K562 (cell line): ENCODE data around the gene ACHE. TPM values are rescaled to one million over a fixed set of nuclear protein-coding genes. Genes with fewer than 3 reads are reported as not detected.
A peak's percentile ranks its signal among the peaks of the same experiment; 100 is the strongest.

Source experiments
- ELF4 ChIP-seq: fragments of 450-650 bp; formaldehyde crosslinking; IDR thresholded peaks from 2 replicates; pipeline ENCODE4 v1.4.0; 2022; ENCODE audit warnings: missing genetic modification characterization
- HNRNPL ChIP-seq: fragments of 200-400 bp; formaldehyde crosslinking; IDR thresholded peaks from 2 replicates; pipeline ENCODE4 v1.6.1; 2017; ENCODE audit warnings: low read depth, mild to moderate bottlenecking, low read length
- HNRNPUL1 ChIP-seq: fragments of 200-400 bp; formaldehyde crosslinking; IDR thresholded peaks from 2 replicates; pipeline ENCODE4 v1.6.1; 2017; ENCODE audit warnings: low read length
- NFE2 ChIP-seq: IDR thresholded peaks from 2 replicates; pipeline ENCODE4 v1.6.1; 2014; ENCODE audit warnings: antibody characterized with exemption, low read depth
- SRF ChIP-seq, 2 experiments: fragments of 250-450, 450-650 bp in 1 of 2; sonication (Bioruptor Pico) in 1 of 2; sonication (generic) in 1 of 2; formaldehyde crosslinking; IDR thresholded peaks; 2 replicates each; pipeline versions ENCODE4 v1.5.0 to v1.5.1; 2020 to 2022; ENCODE audit warnings: mild to moderate bottlenecking in 1 of 2, missing genetic modification reagents in 1 of 2
- YY1 ChIP-seq, 3 experiments: IDR thresholded peaks; 2 replicates each; pipeline ENCODE4 v1.6.1; 2011; ENCODE audit warnings: low read length in 2 of 3, mild to moderate bottlenecking in 2 of 3, moderate library complexity in 2 of 3, borderline replicate concordance in 1 of 3, control low read depth in 1 of 3, low read depth in 1 of 3; ENCODE audit not compliant: insufficient read depth in 3 of 3, insufficient replicate concordance in 2 of 3, control insufficient read depth in 1 of 3, insufficient read length in 1 of 3; ENCODE audit errors: extremely low read depth in 1 of 3
- ZNF408 ChIP-seq: fragments of 250-450 bp; sonication (Bioruptor Pico); IDR thresholded peaks from 2 replicates; pipeline ENCODE4 v1.4.0; 2020; ENCODE audit warnings: low read depth, mild to moderate bottlenecking, moderate library complexity
- ZNF436 ChIP-seq: fragments of 250-450, 450-650 bp; sonication (Bioruptor Pico); formaldehyde crosslinking; IDR thresholded peaks from 2 replicates; pipeline ENCODE4 v1.7.0; 2020; ENCODE audit warnings: mild to moderate bottlenecking
- ZNF707 ChIP-seq: fragments of 250-450 bp; sonication (Bioruptor Pico); conservative IDR thresholded peaks from 2 replicates; pipeline ENCODE4 v1.8.0; 2022; ENCODE audit warnings: inconsistent platforms, mild to moderate bottlenecking, moderate library complexity
- polyA plus RNA-seq, 8 experiments: library from polyadenylated mRNA; depleted of rRNA in 4 of 8; stranded (reverse) in 5 of 8; unstranded in 3 of 8; fragments of >200 nt; fragmentation: Nextera tagmentation in 2 of 8; fragmentation: Illumina TruSeq in 1 of 8; extraction: Ambion mirVana in 2 of 8; extraction: Trizol in 1 of 8; gene quantifications; 2 replicates each; pipeline versions ENCODE4 v1.2.1 to v1.2.3, GENCODE V29; 2011 to 2014; ENCODE audit warnings: inconsistent platforms in 1 of 8, missing spikeins in 1 of 8
- total RNA-seq, 7 experiments: library from RNA; depleted of rRNA in 6 of 7; stranded (reverse); fragments of >200 nt in 6 of 7; fragmentation: Illumina TruSeq in 2 of 7; extraction: Trizol in 2 of 7; gene quantifications; 2 replicates each; pipeline versions ENCODE4 v1.2.1 to v1.2.3, GENCODE V29; 2011 to 2021; ENCODE audit warnings: low replicate concordance in 1 of 7
- TF ChIP-seq, protein P1 (sequence below): fragments of 450-650 bp; IDR thresholded peaks from 2 replicates; pipeline ENCODE4 v1.6.1; 2017; ENCODE audit warnings: antibody characterized with exemption
- TF ChIP-seq, protein P2 (sequence below): fragments of 450-650 bp; IDR thresholded peaks from 2 replicates; pipeline ENCODE4 v1.6.1; 2016; ENCODE audit warnings: low read depth, mild to moderate bottlenecking, moderate library complexity
- TF ChIP-seq, protein P3 (sequence below): fragments of 250-450 bp; sonication (Bioruptor Pico); IDR thresholded peaks from 2 replicates; pipeline ENCODE4 v1.9.0; 2021; ENCODE audit warnings: mild to moderate bottlenecking, inconsistent platforms
- TF ChIP-seq, protein P4 (sequence below): fragments of 250-450 bp; sonication (Bioruptor Pico); IDR thresholded peaks from 2 replicates; pipeline ENCODE4 v1.4.0; 2020
- TF ChIP-seq, protein P5 (sequence below): sonication (generic); formaldehyde crosslinking; IDR thresholded peaks from 2 replicates; pipeline ENCODE4 v1.8.0; 2022; ENCODE audit warnings: mild to moderate bottlenecking, missing genetic modification reagents

The ACHE gene
- total and polyA plus RNA-seq, 9 of the 15 experiments (the other 6 are each of a cell fraction or from before 2014, with no cell fraction given), result 0.04 to 8.8 (median 1.9) TPM

DNA sequence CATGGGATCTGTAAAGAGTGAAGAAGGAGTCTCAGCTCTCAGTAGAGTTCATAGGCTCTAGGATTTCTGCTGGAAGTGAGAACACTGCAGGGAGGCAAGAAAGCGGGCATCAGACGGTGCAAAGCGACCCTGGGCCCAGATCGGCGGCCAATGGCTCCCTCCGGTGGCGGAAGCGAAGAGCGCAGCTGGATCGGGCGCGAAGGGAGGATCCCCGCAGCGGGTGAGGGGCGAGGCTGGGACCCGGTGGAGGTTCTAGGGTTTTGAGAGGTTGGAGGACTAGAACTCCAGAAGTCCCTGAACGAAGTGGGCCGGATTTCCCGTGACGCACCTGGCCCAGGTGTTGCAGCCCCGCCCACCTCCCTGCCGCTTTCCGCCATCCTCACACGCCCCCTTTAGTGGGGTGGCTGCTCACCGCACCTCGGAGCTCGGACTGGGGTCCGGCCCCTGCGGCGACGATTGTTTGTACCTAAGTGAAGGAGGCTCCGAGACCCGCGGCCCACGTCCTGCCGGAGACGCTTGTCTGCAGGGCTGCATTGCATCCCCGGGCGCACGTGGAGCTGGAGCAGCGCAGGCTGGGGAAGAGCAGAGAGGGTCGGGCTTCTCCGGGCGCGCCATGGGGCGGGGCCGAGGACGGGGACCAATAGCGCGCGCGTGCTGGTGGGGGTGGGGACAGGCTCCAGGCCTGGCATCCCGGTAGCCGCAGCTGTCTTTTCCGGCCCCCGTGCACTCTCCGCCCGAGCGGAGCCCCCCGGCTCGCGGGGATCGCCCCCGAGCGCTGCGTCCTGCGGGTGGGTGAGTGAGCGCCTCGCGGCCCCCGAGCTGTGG, 43.4 kb downstream of the ACHE start, which contains the start of gene SLC12A9 (continued):
- TF ChIP-seq, protein P1, sequence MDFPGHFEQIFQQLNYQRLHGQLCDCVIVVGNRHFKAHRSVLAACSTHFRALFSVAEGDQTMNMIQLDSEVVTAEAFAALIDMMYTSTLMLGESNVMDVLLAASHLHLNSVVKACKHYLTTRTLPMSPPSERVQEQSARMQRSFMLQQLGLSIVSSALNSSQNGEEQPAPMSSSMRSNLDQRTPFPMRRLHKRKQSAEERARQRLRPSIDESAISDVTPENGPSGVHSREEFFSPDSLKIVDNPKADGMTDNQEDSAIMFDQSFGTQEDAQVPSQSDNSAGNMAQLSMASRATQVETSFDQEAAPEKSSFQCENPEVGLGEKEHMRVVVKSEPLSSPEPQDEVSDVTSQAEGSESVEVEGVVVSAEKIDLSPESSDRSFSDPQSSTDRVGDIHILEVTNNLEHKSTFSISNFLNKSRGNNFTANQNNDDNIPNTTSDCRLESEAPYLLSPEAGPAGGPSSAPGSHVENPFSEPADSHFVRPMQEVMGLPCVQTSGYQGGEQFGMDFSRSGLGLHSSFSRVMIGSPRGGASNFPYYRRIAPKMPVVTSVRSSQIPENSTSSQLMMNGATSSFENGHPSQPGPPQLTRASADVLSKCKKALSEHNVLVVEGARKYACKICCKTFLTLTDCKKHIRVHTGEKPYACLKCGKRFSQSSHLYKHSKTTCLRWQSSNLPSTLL, result no peak
- TF ChIP-seq SRF (CRISPR knock-in tag; IDR thresholded peaks at IDR 0.05) (peak in 1 of 2 experiments; percentile 93; a peak in 1 of 4 replicates), HNRNPUL1 (no peak), HNRNPL (peak; percentile 47; the same call in 1 of the 2 replicates), ZNF408 (CRISPR knock-in tag) (no peak), ZNF707 (CRISPR knock-in tag) (no peak), YY1 (IDR thresholded peaks at IDR 0.05; ENCODE audit: borderline replicate concordance in 1 of 3, control insufficient read depth in 1 of 3, extremely low read depth in 1 of 3, insufficient read depth in 3 of 3, insufficient read length in 1 of 3, insufficient replicate concordance in 2 of 3, low read depth in 1 of 3, low read length in 2 of 3) (peak in 1 of 3 experiments; percentile 48), ZNF436 (CRISPR knock-in tag) (no peak), NFE2 (no peak), ELF4 (CRISPR knock-in tag) (no peak)
- TF ChIP-seq, protein P2, sequence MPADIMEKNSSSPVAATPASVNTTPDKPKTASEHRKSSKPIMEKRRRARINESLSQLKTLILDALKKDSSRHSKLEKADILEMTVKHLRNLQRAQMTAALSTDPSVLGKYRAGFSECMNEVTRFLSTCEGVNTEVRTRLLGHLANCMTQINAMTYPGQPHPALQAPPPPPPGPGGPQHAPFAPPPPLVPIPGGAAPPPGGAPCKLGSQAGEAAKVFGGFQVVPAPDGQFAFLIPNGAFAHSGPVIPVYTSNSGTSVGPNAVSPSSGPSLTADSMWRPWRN, result no peak
- TF ChIP-seq, protein P3, sequence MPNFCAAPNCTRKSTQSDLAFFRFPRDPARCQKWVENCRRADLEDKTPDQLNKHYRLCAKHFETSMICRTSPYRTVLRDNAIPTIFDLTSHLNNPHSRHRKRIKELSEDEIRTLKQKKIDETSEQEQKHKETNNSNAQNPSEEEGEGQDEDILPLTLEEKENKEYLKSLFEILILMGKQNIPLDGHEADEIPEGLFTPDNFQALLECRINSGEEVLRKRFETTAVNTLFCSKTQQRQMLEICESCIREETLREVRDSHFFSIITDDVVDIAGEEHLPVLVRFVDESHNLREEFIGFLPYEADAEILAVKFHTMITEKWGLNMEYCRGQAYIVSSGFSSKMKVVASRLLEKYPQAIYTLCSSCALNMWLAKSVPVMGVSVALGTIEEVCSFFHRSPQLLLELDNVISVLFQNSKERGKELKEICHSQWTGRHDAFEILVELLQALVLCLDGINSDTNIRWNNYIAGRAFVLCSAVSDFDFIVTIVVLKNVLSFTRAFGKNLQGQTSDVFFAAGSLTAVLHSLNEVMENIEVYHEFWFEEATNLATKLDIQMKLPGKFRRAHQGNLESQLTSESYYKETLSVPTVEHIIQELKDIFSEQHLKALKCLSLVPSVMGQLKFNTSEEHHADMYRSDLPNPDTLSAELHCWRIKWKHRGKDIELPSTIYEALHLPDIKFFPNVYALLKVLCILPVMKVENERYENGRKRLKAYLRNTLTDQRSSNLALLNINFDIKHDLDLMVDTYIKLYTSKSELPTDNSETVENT (CRISPR knock-in tag), result no peak
- TF ChIP-seq, protein P4, sequence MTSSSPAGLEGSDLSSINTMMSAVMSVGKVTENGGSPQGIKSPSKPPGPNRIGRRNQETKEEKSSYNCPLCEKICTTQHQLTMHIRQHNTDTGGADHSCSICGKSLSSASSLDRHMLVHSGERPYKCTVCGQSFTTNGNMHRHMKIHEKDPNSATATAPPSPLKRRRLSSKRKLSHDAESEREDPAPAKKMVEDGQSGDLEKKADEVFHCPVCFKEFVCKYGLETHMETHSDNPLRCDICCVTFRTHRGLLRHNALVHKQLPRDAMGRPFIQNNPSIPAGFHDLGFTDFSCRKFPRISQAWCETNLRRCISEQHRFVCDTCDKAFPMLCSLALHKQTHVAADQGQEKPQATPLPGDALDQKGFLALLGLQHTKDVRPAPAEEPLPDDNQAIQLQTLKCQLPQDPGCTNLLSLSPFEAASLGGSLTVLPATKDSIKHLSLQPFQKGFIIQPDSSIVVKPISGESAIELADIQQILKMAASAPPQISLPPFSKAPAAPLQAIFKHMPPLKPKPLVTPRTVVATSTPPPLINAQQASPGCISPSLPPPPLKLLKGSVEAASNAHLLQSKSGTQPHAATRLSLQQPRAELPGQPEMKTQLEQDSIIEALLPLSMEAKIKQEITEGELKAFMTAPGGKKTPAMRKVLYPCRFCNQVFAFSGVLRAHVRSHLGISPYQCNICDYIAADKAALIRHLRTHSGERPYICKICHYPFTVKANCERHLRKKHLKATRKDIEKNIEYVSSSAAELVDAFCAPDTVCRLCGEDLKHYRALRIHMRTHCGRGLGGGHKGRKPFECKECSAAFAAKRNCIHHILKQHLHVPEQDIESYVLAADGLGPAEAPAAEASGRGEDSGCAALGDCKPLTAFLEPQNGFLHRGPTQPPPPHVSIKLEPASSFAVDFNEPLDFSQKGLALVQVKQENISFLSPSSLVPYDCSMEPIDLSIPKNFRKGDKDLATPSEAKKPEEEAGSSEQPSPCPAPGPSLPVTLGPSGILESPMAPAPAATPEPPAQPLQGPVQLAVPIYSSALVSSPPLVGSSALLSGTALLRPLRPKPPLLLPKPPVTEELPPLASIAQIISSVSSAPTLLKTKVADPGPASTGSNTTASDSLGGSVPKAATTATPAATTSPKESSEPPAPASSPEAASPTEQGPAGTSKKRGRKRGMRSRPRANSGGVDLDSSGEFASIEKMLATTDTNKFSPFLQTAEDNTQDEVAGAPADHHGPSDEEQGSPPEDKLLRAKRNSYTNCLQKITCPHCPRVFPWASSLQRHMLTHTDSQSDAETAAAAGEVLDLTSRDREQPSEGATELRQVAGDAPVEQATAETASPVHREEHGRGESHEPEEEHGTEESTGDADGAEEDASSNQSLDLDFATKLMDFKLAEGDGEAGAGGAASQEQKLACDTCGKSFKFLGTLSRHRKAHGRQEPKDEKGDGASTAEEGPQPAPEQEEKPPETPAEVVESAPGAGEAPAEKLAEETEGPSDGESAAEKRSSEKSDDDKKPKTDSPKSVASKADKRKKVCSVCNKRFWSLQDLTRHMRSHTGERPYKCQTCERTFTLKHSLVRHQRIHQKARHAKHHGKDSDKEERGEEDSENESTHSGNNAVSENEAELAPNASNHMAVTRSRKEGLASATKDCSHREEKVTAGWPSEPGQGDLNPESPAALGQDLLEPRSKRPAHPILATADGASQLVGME, result no peak; the same call in 1 of the 2 replicates
- TF ChIP-seq, protein P5, sequence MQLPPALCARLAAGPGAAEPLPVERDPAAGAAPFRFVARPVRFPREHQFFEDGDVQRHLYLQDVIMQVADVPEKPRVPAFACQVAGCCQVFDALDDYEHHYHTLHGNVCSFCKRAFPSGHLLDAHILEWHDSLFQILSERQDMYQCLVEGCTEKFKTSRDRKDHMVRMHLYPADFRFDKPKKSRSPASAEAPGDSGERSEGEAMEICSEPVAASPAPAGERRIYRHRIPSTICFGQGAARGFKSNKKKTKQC (CRISPR knock-in tag), result peak; percentile 80
